HG03025 (cell line): ENCODE measurements around the gene PAQR6.
A peak's percentile ranks its signal among the peaks of the same experiment; 100 is the strongest.

ENCODE experiments used
- ATAC-seq: cut with Tn5 transposase; IDR thresholded peaks from one replicate; pipeline ENCODE4 v1.9.1; 2021; ENCODE audit warnings: mild to moderate bottlenecking, moderate library complexity; ENCODE audit not compliant: unreplicated experiment, low FRiP score

The PAQR6 gene

GRCh38 chr1:156200044-156200443 lies 47.8 kb downstream of the PAQR6 start:
- no peak for ATAC-seq

- ATAC-seq: no peak
These were observed 49.0 kb downstream of the PAQR6 start for GRCh38 chr1:156198831-156199349.

GRCh38 chr1:156196445-156196844 lies 51.4 kb downstream of the PAQR6 start:
- no peak for ATAC-seq

DNA sequence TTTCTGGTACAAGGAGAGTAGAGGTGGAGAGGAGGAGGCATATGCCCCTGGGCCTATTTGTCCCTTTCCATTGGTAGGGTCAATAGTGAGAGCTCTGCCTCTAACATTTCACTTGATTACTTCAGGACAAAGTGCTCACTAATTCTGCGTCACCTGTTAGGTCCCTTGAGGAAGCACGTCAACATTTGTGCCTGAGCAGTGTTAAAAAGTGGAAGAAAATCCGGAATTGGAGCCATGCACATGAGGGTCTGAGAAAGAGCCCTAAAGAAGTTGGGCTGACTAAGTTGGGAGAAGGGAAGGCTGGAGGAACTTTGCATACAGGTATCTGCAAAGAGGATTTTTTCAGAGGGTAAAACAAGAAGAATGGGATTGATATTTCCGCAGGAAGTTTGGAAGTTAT lies 52.0 kb downstream of the PAQR6 start:
- no peak for ATAC-seq

DNA sequence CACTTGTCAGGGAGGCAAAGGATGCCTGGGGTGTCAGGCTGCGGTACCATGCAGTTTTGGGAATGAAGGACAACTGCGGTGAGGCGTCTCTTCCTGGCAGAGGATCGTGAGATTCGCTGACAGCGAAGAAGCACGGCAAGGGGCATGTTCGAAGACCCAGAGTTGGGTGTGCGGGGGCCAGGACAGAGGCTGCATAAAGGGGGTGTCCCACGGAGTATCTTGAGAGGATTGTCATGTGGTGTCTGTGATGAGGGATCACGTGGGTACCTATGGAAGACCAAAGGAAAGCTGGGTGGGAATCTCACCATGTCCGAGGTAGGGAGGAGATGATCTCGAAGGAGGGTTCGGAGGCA lies 53.6 kb downstream of the PAQR6 start:
- peak; percentile 8 for ATAC-seq

- ATAC-seq: peak; percentile 93
These were observed 54.2 kb downstream of the PAQR6 start, which contains the start of gene SLC25A44 for GRCh38 chr1:156193488-156194299. SLC25A44 (plus strand) TSS chr1:156194104; CDS start chr1:156199848, 5,744 bp downstream.
